Measurements from ENCODE around the gene ARHGEF28.

ARHGEF28 gene

DNA sequence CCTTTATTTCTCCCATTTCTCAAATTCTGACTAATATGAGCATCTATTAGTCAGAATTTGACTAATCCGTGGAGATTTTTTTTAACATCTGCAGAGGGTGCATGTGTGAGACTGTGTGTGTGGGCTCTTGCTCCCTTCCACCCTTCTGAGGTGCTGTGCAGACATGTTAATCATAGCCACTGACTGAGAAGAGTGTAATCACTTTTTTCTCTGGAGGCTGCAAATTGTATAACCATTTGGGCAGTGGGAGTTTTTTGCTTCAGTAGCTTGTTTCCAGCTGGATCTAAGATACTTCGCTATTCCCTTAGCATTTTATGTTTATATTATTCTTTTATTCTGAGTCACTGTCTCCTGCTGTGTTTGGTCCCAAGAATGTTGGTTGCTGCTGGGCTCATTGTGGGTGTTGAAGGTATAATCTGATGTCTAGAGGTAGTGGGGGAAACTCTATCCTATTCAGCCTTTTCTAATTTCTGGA, 66.2 kb downstream of the ARHGEF28 start:
- DNase-seq (ENCODE audit: low read depth in 2 of 2) = no peak

DNA sequence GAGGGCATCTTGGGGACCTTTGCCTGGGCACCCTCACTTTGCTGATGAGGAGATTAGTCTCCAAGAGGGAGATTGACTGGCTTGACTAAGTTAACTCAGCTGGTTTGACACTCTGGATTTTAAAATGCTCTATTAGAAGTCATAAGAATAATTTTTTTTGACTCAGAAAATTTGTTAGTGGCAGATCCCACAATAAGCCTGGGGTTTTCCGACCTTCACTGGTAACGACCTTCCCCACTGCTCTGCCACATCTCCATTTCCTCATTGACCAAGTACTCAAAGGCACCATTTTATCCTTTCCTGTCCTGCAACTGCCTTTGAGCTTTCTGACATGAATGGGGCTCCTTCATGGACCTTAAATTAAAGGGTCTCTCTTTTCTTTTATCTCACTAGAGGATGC, 67.0 kb downstream of the ARHGEF28 start:
- no peak for DNase-seq (ENCODE audit: low read depth in 2 of 2)

DNA sequence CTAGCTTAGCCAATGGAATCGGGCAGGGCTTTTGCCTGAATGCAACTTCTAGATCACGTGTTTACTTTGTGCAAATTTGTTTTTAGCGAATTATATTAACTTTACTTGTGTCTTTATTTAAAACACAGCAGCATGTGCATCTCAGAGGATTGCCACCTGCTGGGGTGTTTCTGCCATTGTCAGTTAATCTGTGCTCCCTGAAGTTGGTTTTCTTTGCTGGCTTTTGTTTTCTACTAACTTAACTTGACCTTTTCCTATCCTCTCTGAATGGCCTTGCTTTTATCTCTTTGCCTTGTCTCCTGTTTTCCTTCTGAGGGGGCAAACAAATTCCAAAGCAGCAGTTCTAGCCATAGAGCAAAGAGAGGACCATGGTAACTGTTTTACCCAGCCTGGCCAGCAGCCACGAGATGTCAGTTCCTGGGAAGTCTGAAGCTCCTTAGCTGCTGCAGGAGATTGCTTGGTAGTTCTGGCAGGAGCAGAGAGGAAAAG, 67.6 kb downstream of the ARHGEF28 start:
- DNase-seq (ENCODE audit: low read depth in 2 of 2) = no peak

DNA sequence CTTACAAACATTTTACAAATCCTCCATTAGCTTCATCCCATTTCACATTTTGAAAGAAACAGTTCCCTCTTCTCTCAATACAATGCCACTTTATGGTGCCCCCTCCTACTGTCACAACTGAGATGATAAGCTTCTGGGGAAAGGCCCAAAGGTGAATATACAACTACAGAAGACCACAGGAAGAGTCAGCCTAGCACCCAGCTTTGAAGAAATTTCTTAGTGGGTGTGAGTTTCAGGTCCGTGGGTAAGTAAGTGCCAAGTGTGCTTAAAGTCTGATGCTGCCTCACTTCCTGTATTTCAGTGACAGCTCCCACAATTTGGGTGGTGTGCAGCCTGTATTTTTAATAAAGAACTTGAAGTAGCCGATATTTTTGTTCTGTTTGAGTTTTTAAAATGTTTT, 68.1 kb downstream of the ARHGEF28 start:
- no peak for DNase-seq (ENCODE audit: low read depth in 2 of 2)

DNA sequence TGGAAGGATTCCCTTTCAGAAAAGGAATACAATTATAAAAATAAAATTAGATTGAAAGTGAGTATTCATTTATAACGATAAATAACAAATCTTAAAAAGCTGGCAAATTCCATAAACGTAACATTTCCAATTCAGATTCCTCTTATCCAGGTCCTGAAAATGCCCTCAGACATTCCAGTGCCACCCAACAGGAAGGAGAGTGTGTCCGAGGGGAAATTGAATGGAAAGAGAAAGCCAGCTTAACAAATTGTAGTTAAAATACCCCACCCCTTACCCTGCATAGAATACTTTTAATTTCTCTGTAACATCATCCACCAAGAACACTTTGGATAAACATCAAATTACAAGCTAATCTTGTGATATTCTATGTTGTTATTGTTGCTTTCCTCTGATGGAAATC, 72.0 kb downstream of the ARHGEF28 start:
- no peak for DNase-seq (ENCODE audit: low read depth in 2 of 2)

DNA sequence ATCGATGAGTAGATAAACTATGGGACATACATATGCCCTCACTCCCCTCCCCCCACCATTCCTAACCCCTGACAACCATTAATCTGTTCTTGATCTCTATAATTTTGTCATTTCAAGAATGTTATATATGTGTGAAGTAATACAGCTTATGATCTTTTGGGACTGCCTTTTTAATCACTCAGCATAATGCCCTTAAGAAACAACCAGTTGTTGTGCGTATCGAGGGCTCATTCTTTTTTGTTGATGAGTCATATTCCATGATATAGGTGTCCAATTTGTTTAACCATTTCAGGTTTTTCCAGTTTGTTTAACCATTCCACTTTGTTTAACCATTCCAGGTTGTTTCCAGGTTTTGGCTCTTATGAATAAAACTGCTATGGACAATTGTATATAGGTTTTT, 75.6 kb downstream of the ARHGEF28 start:
- DNase-seq (ENCODE audit: low read depth in 2 of 2) = no peak

DNA sequence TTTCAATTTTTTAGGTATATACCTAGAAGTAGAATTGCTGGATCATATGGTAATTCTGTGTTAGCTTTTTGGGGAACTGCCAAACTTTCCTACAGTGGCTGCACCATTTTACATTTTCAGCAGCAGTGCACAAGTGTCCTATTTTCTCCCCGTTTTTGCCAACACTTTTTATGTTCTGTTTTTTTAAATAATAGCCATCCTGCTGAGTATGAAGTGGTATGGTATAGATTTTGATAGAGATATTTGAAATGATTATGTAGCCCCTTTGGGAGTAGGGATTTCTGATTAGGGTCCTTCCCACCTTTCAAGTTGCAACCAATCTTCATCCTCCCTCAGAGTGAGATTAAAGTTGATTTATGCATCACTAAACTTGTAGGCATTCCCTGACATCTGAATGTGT, 76.5 kb downstream of the ARHGEF28 start:
- no peak for DNase-seq (ENCODE audit: low read depth in 2 of 2)

DNA sequence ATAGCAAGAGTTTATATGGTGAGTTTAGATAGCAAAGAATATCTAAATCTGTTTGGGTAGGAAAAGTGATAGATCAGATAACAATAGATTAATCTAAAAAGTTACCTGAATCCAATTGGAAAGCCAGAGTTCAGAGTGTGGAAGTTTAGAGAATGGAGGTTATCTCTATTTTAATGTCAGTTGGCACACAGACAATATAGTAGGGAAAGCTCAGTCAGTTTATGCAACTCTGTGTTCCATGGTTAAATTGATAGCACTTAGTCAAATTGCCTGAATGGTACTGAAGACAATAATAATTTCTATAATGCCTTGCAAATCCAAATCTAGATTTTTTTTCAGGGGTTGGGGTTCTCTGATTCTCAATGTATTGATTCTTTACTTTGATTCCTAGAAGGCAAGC, 77.0 kb downstream of the ARHGEF28 start:
- no peak for DNase-seq (ENCODE audit: low read depth in 2 of 2)

DNA sequence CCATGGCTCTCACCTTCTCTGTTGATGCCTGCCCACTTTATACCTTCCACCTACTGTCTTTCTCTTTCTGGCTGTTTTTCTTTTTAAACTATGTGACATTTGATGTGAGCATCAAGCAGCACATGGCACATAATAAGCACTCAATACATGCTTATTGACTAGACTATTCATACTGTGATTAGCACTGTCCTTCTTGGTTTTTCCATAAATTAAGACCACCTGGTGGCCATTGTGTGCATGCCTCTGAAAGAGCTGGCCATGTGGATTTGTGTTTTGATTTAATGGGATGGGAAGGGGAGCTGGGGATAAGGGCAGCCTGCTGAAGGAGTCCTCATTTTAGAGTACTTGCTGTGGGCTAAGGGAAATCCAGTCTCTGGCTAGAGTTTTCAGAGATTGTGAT, 79.4 kb downstream of the ARHGEF28 start:
- no peak for DNase-seq (ENCODE audit: low read depth in 2 of 2)

DNA sequence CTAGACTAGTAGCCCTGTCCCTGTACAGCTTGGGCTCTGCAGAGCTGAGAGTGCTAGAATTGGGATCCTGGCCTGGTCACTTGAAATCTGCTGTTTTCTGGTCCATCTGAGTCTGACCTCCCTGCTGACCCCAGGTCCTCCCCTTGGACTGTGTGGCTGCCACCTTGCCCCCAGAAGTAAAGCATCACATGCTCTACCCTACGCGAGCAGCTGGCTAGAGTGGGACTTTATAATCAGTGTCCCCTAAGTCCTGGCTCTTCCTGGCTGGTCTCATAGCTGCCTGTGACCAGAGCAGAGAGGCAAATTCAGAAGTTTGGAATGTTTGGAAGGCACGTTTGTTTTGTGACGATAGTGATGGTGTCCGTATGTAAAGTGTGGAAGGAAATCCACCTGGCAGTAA, 81.0 kb downstream of the ARHGEF28 start:
- DNase-seq (ENCODE audit: low read depth in 2 of 2) = no peak

DNA sequence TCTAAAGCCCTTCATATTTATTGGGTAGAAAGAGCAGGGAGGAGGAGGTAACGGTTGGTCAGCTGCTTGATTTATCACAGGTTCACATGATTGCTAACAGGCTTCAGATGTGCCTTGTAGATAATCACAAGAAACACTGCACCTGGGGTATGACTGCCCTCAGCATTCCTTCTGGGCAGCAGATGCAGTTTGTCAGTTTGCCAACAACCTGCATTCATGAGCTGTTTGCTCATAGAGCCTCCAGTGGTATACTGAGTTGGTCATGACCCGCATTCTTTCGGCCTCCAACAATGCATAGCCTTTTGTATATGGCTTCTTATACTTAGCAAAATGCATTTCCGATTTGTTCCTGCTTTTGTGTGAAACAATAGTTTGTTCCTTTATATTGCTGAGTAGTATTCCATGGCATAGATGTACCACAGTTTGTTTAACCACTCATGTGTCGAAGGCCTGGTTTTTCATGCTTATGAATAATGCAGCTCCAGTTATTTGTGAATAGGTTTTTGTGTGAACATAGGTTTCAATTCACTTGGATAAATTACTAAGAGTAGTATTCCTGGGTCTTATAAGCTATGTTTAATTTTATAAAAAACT, 83.6 kb downstream of the ARHGEF28 start:
- DNase-seq (ENCODE audit: low read depth in 2 of 2) = no peak

DNA sequence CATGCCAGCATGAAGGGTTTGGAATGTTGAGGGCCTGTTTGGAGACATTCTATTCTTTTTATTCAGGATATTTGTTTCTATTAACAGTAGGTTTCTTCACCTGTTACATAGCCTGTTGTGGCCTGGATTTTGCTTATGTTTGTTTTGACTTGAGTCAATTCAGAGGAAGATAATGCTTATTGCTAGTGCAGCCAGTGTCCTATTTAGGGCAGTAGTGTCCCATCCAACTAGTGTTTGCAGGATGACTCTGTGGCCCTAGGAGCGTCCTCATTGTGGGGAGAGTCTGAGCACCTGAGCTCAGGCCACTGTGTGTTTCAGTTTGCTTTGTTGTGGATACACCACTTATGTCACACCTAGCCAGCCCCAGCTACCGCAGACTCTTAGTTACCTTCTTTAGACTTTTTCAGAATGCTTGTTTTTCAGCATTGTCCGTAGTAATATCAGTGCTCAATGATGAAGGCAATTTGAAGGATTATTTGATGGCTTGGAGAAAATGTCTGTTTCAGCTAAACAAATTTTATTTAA, 90.3 kb downstream of the ARHGEF28 start:
- no peak for DNase-seq (ENCODE audit: low read depth in 2 of 2)

DNA sequence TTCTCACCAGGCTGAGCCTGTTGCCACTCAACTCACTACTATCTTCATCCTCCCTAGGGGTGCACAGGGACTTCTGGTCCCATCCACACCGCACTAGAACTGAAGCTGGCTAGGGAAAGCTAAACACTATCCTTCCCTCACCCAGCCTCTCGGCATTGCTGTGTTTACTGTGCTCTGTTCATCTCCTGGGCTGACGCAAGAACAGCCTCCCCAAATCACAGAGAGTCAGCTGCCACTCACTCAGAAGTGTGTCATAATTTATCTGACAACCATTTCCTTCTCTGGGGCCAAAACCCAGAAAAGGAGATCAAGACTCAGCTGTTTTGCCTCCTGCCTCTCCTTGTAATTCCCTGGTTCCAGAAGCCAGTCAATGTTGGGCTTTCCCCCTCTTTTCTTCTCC, 92.8 kb downstream of the ARHGEF28 start:
- DNase-seq (ENCODE audit: low read depth in 2 of 2) = no peak

DNA sequence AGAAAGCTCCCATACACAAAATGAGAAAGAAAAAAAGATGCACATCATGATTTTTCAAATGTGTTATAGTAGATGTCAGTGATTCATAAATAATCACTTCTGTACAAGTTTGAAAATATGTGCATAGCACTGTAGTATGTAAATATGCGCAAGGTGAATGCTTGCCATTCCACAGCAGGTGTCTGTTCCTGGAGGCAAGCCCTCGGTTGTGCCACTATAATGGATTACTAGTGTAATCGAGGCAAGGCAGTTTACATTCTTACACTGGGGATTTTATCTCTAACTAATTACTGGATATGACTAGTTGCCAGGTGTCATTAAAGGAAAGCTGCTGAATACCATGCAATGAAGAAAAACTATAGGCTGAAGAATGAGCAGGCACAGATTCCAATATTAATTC, 93.6 kb downstream of the ARHGEF28 start:
- no peak for DNase-seq (ENCODE audit: low read depth in 2 of 2)

DNA sequence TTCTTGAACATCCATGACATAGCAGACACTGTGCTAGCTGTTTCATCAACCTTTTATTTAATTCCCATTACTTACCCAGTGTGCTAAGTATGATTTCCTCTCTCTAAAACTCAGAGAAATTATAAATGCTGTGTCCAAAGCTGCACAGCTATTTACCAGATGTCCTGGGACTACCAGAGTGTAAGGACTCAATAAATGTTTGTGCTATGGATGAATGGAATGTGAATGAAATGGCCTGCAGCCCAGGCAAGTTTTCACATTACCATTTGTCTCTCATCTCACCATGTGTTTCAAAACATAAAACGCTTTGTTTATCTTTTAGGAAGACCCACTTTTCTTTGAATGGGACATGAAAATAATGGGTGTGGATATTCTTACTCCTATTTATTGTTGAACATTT, 96.2 kb downstream of the ARHGEF28 start:
- no peak for DNase-seq (ENCODE audit: low read depth in 2 of 2)

DNA sequence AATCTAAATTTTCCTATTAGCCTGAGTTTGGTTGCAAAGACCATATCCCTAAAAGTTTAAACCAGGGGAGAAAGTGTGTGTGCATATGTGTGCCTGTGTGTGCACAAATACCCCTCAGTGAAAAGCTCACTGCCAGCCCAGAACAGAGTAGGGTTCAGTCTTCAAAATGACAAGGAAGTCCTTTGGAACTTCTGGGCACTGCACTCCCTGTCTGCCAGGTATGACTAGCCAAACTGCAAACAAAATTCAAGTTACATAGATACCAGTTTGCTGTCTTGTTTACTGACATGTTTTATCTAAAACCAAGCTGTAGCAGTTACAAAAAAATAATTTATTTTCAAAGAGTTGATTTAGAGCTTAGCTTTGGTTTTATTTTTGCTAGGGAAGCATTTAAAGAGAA, 100.1 kb downstream of the ARHGEF28 start:
- DNase-seq (ENCODE audit: low read depth in 2 of 2) = no peak

DNA sequence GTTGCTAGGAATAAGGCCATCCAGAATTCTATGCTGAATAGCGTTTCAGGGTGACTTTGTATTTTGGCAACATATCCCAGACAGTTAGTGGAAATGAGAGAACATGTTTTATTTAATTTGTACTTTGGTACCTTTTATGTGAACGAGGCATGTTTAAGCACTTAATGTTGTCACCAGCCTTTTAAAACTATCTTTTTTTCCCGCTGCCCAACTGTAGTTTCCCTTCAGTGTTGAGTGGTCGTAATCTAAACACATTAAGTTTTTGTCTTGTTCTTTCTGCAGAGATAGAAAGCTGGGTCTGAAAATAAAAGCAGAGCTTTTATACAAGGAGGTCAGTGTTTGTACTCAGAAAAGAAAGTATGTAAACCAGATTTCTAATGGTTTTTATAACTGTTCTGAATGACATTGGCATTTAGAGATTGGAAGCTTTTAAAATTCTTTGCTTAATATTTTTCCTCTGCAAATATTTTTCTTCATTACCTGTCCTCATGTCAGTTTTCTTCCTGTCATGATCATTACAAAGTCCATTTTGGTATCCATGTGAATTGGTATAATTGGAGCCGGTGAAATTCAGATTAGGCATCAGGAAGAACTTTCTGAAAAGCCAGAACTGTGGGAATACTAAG, 100.7 kb downstream of the ARHGEF28 start:
- no peak for DNase-seq (ENCODE audit: low read depth in 2 of 2)

DNA sequence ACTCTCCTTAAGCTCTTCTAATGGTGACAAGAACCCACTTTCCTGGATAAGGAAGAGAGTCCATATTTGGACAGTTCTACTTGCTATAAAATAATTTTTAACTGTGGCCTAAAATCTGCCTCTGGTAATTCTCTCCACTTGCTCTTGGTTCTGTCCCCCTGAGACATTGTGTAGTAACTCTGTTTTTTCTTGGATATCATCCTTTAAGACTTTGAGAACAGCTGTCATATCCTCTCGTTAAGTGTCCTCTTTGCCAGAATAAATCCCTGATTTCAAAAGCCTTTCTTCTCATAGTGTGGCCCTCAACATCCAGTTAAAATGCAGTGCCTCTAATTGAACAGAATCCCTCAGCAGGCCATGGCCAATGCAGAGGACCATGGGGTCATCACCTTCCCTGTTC, 101.5 kb downstream of the ARHGEF28 start:
- DNase-seq (ENCODE audit: low read depth in 2 of 2) = no peak

DNA sequence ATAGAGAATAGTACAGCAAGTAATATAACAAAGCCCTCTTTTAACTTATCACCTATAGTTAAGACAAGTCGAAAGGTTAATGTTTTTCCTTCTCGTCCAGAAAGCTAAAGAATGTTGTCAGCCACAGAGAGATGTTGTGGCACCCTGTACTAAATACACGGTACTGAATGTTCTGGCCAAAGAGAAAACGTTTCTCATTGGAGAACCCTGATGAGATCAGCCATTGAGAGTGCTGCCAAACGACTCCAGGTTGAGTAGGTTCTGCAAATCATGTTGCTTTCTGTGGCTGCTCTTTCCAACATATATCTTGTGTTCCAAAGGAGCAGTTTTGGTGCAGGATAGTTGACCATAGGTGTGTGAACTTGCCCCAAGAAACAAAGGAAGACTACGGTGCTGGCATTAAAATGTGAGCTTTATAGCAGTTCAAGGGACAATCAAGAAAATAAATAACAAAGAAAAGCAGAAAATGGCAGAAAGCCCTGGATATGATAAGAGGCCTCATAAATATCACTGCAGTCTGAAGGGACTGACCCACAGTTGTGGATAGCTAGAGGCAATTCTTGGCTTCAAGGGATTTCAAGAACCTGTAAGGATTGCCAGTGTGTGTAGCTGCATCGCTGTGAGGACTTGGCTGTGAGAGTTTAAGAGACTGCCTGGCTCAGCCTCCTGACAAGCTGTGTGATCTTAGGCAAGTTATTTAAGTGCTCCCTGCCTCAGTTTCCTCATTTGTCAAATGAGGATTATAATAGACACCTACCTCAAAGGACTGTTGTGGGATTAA, 102.7 kb downstream of the ARHGEF28 start:
- no peak for DNase-seq (ENCODE audit: low read depth in 2 of 2)

DNA sequence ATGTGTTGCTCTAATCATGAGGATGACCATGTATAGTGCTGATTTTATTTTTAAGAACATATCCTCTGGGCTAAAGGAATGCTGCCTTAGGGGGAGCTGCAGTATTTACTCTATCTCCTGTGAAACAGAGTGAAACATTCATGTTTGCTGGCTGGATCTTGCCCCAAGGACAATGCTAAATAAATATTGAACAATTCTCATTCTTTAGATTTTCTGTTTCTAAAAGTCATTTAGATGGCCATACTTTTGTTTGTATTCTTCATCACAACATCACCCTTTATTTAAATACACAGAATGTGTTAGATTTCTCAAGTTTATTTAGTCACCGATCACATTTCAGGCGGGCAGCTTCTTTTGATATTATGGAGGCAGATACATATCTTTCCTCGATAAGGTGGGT, 103.3 kb downstream of the ARHGEF28 start:
- no peak for DNase-seq (ENCODE audit: low read depth in 2 of 2)

DNA sequence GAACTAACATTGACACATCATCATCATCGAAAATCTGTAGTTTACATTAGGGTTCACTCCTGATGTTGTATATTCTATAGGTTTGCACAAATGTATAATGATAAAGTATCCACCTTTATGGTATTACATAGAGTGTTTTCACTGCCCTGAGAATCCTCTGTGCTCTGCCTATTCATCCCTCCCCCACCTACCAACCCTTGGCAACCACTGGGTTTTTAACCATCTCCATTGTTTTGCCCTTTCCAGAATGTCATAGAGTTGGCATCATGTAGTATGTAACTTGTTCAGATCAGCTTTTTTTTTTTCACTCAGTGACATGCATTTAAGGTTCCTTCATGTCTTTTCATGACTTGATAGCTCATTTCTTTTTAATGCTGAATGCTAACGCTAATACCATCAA, 106.0 kb downstream of the ARHGEF28 start:
- no peak for DNase-seq (ENCODE audit: low read depth in 2 of 2)

DNA sequence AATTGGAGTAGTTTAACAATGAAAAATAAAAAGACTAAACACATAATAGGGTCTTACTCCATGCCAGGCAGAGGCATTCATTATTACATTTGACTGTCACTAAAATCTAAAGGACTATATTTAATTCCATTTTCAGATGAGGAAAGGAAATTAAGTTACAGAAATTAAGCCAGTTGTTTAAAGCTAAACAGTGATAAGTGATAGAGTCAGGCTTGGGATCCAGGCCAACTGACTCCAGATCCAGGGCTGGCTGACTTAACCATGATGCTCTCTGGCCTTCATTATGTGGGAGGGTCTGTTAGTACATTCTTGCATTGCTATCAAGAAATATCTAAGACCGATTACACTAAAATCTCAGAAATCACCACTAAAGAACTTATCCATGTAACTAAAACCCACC, 107.2 kb downstream of the ARHGEF28 start:
- no peak for DNase-seq (ENCODE audit: low read depth in 2 of 2)
